Measurements from ENCODE around the gene DCST1.

The DCST1 gene

DNA sequence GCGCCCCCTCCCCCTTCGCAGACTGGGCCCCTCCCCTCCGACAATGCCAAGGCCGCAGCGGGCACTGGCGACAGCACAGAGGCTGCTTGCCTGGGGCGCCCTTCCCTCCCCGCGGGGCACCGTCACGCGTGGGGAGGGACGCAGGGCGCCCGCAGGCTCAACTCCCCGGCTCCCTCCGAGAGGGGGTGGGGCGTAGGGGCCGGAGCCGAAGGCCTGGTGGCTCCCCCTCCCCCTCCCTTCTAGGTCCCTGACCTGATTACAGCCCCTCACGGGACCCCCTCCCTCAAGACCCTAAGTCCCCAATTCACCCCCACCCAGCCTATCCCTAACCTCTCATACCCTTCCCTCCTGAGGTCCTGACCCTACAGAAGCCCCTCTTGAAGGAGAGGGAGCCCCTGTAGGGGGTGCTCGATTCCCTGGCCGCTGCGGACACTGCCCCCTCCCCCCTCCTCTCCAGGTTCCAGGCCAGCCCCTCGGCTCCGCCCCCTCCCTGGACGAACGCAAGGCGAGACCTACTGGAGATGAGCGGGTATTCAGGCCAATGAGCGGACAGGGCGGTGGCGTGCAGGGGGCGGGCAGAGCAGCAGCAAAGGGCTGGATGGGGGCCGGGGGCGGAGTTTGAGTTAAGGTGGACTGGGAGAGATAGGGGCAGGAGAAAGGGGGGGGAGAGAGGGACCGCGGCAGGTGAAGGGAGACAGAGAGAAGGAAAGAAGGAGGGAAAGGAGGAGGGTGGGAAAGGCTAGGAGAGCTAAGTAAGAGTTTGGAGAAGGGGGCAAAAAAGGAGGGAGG lies 31.8 kb upstream of the DCST1 start:
- DNase-seq: peak; percentile 92 to 99 (median 98)

DNA sequence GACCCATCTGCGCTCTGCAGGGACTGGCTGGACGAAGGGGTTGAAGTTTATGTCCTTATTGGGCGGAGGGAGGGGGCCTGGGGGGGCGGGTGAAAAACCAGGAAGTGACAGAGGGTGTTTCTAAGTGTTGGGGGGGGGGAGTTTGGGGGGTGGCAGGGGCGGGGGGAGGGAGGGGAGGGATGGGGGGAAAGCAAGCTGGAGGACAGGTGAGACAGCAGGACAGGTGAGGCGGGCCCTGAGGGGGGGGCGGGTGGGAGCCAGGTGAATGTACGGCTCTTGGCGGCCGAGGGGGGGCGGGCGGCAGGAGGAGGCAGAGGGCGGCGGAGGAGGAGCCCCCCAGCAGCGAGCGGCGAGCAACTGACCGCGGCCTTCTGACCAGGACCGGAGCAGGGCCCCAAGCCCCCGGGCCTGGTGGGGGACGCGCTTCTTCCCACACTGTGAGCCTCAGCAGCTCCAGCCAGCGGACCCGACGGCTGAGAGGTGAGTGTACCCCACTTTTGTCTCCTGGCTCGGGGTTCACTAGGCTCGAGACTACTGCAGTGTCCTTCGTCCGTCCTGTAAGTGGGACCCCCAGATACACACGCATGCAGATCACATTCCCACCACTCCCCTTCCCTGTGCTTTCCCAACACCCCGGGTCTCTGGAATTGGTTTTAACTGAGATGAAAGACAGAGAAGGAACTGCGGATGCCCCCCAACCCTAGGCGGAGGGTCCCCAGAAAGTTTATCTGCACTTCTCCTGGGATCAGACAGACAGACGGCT lies 31.0 kb upstream of the DCST1 start, which contains the start of gene ZBTB7B:
TSS of gene ZBTB7B (plus strand) at position 339 of the 763 bp plus-strand sequence. CDS start 11,859 bp downstream, outside the sequence.
- no peak for DNase-seq

DNA sequence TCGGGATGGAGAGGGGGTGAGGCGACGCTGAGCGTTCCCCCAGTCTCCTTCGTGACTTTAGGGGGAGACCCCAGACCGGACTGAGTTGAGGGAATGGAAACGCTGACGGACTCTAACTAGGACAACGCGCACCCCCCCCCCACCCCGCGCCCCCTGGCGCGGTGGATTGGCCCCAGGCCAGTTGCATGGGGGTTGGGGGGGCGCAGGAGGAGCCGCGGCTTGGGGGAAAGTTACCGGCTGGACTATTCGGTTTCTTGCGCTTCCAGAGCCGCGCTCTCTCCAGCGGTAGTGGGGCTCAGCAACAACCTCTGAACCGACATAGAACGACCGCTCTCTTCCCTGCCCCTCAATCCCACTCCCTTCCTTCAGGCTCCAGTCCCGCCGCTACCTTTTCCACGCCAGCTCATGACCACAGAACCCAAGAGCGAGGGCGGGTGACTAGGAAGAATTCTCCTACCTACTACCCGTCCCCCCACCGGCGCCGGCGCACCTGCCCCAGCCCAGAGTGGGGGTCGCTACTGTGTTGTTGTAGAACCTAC lies 30.3 kb upstream of the DCST1 start:
- no peak for DNase-seq

DNA sequence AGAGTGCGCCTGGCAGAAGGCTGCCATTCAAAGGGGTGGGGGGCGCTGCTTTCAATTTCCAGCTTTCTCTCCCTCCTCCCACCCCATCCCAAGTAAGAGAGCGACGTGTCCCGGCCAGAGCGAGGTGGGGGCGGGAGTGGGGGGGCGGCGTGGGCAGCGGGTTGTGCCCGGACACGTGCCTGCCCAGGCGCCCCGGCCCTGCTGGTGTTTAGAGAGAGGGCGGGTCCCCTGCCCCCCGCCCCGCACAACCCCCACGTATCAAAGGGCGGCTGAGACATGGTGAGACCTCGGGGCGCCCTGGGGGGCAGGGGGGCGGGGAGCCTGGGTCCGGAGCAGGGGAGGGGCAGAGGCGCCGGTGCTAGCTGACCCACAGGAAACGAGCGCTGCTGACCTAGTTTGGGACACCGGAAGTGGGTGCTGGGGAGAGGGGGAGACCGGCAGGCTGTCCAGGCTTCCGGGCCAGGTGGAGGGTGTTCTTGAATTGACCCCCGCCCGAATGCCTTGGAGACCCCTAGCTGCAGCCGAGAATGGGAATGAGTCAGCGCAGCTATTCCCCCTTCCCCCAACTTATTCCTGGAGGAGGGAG lies 29.8 kb upstream of the DCST1 start:
- DNase-seq: peak in 1 of 5 experiments; percentile 50

DNA sequence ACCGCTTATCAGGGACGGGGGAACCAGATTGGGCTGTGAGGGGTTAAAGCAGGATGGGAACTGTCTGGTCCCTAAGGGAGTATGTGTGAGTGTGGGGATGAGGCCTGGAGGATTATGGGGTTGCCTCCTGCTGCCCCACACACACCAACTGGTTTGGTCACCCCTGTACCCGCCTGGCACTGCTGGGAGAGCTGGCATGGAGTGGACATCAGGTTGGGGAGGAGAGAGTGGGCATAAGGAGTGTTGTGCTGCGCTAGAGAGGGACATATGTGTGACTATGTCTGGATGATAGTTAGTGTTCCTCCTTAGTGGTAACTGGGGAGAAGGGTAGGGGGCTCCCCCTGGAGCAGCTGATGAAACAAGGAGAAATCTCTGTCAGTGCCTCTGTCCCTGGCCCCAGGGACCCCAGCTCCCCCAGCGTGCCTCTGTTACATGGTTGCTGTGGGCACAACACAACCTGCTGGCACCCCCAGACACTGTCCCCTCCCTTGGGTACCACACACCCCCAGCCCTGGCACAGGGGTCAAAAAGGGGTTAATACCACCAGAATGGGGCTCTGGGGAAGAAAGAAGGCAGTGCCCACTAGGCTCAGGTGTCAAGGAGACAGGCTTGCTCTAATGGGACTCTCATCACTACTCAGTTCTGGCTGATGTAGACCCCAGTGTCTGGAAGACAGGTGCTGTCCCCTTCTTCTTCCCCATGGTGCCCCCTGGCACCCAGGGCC lies 29.1 kb upstream of the DCST1 start:
- DNase-seq: no peak

DNA sequence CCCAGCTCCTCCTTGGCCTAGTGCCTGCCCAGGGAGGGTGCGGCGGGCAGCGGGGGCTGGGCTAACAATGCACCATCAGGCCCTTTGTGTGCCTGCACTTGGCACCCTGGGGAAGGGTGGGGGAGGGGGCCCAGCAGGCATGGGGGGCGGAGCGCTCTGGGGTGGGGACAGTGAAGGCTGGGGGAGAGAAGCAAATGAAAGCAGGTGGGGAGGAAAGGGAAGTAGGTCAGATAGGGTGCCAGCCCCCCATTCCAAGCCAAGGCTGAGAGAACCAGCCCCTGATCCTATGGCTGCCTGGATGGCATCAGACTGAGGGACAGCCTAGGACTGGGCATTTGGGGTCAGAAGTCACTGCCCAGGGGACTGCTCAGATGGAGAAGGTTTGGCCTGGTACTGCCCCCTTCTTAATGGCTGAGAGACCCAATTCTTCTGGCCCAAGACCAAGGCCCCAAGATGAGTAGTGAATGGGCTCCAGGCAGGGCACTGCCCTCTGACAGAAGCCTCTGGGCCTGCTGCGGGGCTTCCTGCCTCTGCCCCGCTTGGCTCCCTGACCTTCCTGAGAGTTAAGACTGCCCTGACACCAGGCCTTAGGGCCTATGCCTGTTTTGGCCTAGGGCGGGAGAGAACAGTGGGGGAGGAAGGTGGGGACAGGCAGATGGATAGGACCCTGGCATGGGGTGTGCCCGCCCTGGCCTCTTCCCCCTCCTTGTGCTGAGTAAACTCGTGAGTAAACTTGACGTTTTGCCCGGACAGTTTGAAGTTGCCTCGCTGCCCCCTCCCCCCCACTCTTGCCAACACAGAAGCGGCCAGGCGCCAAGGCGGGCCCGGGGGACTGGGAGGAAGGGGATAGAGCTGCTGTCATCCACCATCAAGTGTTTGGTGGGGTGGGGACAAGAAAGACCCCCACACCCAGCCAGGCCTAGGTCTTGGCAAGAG lies 28.3 kb upstream of the DCST1 start:
- DNase-seq: peak in 2 of 5 experiments; percentile 13 to 52

DNA sequence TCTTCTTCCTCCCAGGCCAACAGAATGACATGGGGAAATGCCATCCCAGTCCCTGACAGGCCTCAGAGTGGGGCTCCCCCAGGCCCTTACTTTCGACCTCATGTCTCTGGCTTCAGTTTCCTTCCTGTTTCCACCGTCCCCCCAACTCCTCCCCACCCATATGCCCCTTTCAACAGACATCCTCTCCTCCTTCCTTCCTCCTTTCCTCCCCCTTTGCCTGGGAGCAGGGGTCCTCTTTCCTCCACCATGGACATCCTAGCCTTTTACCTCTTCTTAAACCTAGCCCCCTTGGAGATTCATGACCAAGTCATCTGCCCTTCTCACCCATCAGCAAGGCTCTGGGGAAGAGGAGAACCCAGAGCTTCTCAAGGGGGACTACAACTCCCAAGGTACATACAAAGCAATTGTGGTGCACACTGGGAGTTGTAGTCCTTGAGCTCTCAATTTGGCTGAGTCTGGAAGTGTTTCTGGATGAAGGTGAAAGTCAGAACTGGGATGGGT lies 27.0 kb upstream of the DCST1 start:
- DNase-seq: peak in 2 of 5 experiments; percentile 24 to 73

DNA sequence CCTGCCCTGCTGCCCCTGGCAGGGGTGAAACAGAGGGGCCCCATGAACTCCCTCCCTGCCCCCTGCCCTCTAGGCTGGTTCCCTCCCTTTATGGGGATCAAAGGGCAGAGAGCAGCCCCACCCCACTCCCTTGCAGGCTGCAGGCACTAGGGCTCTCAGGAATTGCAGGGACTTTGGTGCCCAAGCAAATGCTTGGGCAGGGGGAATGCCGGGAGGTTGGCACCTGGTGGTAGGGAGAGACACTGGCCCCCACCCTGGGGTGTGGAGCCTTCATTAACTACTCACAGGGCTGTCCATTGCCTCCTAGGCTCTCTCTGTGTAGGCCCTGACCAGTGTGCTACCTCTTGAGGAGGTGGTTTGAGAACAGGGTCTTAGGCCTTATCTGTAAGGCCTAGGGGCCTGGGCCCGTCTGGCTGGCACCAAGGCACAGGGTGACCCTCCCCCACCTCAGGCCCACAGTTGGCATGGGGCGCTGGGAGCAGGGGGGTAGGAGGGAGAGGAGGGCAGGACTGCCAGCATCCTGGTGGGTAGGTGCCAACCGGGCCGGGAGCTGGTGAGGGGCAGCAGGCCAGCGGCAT lies 26.3 kb upstream of the DCST1 start:
- DNase-seq: no peak

DNA sequence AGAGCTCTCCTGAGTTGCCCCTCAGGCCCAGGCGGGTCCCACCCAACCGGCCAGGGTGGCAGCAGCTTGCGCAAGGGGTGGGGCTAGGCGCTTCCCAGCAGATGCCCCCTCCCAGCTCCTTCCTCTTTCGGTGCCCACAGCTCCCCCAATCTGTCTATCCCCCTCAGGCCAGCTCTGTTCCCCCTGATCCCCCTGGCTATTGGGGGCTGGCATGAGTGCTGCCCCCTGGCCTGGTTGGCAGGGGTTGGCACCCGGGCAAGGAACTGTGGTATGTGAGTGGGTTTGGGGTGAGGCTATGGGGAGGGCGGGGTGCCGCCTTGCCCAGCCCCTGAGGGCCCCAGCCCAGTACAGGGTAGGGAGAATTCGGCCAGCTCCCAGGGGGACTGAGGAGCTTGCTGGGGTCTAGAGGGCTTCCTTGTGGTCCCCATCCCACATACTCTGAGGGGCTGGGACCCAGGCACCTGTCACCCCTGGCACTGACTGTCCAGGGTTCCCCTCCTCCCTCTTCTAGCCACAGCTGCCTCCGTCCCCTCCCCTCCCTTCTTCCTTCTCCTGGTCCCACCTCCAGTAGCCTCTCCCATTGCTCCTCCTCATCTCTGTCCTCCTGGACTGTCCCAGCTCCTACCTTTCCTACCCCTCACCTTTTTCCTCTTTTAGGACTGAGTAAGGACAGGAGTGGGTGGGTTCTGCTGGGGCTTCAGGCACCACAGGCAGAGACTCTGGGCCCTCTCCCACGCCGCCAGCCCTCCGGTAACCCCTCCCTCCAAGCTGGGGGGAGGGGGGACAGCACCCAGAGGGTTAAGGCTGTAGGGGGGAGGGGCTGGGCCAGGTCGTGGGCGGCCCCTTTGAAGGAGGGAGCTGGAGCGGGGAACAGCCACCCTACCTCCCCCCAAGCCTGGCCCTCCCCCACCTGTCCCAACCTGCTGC lies 25.3 kb upstream of the DCST1 start:
- DNase-seq: peak in 2 of 5 experiments; percentile 48 to 85

DNA sequence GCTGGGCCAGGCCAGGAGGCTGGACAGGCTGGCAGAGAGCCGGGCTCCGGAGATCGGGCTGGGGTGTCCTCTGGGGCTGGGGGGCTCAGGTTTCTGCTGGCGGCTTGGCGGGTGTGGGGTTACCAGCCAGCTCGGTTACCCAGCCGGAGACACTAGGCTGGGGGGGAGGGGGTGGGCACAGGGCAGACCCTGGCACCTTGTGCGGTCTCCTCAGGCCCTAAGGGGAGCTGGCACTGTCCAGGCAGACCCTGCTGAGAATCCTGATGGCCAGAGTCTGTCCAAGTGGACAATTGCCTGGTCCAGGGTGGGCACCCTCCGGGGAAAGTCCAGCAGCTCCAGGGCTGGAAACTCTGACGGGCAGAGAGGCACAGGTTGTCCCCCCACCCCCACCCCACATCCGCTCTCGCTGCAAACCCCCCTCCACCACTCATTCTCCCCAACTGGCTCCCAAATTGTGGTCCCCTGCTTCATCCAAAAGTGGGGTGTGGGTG lies 24.4 kb upstream of the DCST1 start:
- DNase-seq: peak in 1 of 5 experiments; percentile 65

DNA sequence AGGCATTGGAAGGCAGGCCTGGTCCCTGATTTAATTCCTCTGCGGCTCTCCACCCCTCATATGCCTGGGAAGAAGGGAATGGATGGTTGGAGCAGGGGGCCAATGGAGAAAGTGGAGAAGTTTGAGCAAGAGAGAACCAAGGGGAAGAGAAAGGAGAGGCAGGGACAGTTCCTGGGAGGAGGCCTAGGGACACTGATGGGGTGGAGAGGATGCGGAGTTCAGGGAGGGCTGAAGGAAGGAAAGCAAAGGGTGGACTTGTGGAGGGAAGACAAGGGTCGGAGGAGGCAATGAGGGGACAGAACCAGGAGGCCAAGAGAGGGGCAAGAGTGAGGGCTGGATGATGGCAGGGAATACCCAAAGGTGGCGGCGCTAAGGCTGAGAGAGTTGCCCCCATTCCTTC lies 23.9 kb upstream of the DCST1 start:
- DNase-seq: no peak

DNA sequence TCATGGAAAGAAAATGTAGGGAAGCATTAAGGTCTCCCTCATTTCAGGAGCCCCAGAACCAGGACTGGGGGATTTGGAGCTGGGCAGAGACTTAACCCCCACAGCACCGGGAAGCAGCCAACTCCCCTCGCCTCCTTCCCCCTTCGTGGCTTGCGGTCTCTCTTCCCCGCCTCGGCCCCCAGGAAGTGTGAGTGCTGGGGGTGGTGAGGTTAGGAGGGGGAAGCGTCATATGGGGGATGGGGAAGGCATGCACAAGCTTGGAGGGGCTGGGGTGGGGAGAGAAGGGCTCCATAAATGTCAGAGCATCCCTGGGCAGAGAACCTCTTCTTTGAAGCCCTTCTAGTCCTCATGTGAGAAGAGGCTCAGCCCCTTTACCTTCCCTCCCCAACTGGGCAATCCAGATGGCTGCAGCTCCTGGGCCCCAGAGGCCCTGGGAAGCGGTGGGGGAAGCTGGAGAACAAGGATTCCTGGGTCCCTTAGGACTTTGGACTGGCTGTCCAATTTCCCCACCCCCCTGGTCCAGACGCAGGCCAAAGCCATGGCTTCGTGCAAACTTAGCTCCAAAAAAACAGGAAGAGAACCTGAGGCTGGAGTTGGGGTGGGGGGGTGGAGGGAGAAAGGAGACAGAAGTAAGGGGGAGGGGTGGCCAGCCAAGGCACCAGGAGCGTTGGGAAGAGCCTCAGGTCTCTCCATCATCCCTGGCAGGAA lies 23.3 kb upstream of the DCST1 start:
- DNase-seq: peak in 1 of 5 experiments; percentile 71

DNA sequence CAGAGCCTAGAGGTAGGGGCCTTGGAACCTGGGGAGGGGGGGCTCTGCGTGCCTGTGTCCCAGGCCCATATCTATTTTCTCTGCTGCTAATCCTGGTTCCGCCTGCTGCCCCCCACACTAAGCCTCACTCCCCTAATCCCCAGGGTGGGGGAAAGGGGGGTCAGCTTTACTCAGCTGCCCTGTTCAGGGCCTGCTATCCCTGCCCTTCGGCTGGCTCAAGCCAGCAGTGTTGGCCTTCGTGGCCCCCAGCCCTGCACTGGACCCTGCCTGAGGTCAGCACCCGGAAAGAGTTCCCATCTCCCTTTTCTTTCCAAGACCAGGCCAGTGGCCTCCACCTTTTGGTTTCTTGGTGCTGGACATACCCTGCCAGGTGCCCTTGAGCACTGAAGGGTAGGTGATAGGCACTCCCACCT lies 22.6 kb upstream of the DCST1 start:
- DNase-seq: no peak

DNA sequence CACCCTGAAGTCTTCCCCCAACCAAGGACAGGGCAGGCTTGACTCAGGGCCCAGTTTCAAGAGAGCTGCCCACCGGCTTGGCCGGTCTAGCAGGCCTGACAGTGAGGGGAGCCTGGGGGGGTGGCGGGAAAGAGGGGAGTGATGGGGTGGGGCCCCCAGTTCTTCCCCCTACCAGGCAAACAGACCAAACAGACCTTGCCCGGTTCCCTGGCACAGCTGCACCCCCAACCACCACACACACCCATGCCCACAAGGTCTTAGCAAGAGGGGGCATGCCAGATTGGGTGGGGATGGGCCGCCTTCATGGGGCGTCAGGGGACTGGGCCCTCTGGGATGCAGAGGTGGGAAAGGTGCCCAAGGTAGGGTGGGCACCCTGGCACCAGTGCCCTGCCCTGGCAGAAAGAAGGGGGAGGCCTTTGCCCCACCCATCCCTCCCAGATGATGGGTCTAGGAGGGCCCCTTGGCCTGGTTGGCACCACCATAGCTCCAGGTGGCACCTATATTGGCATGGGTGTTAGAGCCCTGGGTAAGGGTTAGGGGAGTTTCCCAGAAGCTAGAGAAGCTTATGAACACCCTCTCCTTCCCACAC lies 22.1 kb upstream of the DCST1 start:
- DNase-seq: no peak

DNA sequence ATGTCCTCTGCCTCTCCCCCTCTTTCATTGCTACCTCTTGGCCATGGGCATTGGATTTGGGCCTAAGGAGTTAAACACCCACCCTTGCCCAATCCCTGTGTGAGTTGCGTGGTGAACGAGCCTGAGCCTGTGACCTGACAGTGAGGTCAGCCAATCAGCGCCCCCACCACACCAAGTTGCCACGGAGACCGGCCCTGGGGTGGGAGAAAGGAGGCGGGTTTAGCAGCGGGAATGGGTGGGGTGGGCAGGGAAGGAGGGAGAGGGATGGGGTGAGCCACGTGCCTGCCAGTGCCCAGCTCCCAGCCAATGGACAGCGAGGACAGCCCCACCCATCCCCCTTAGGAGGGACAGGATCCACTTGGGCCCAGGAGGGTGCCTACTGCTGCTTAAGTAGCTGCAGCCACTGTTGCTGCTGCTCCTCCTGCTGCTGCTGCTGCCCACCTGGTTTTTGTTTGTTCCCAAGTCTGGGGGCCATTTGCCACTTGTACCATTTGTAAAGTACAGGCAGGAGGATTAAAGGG lies 21.5 kb upstream of the DCST1 start:
- peak in 1 of 5 experiments; percentile 74 for DNase-seq

DNA sequence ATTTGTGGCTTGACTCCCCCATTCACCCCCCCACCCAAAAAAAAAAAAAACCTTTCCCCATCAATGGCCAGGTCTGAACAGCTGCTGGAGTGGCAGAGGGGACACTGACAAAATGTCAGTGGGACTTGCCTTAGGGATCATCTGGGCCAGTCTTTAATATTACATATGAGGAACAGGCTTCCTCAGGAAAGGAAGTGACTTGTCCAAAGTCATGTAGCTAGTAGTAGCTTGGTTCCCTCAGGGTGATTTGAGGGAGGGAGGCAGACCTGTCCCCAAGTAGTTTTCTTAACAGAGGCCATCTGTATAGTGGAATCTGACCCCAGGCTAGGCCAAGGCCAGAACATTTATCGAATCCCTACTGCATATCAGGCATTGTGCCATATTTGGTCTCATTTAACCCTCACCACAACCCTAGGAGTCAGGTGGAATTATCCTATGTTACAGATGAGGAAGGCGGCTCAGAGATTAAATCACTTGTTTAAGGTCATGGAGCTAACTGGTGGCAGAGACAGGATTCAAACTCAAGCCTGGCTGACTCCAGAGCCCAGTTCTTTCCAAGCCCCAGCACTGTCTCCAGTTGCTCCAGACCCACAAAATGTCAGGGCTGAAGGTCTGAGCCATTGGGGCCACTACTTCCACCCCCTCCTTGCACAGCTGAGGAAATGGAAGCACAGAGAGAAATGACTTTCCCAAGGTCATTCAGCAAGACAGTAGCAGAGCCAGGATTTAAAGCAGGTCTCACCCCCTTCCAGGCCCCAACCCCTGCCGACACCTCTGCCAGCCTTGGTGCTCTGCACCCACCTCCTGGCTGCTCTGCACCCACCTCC lies 20.6 kb upstream of the DCST1 start:
- no peak for DNase-seq

DNA sequence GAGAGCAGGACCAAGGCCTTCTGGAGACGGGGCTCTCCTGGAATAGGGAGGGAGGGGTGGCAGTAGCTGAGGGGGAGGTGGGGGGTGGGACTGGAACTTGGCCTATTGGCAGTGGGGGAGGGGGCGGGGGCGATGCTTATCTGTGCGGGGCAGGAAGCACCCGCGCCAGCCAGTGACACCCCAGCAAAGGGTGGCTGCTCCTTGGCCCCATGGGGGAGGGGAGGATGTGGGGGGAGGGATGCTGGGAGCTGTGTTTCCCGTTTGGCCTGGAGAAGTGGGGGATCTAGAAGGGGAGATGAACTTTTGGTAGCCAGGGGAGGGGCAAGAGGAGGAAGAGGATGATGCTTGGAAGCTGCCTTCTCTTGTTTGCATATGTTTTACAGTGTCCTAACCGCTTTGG lies 20.0 kb upstream of the DCST1 start:
- DNase-seq: peak in 2 of 5 experiments; percentile 39 to 81
